GM18507 (cell line): ENCODE data around the gene HDAC5.
A peak's percentile ranks its signal among the peaks of the same experiment; 100 is the strongest.
"Not testable (repeated sequence)": the region's sequence is repeated elsewhere in the genome, so short reads cannot be mapped to it uniquely, and the experiment has no call there.

ENCODE experiments used
- DNase-seq: peaks from one replicate; pipeline ENCODE4 v3.0.0; 2011; ENCODE audit warnings: low read depth; ENCODE audit not compliant: insufficient read length; ENCODE audit errors: extremely low spot score
- FAIRE-seq: peaks from 2 replicates; lab custom pipeline; 2011; peaks lifted over from hg19 to GRCh38; lab: Jason Lieb, UNC

HDAC5 gene

DNA sequence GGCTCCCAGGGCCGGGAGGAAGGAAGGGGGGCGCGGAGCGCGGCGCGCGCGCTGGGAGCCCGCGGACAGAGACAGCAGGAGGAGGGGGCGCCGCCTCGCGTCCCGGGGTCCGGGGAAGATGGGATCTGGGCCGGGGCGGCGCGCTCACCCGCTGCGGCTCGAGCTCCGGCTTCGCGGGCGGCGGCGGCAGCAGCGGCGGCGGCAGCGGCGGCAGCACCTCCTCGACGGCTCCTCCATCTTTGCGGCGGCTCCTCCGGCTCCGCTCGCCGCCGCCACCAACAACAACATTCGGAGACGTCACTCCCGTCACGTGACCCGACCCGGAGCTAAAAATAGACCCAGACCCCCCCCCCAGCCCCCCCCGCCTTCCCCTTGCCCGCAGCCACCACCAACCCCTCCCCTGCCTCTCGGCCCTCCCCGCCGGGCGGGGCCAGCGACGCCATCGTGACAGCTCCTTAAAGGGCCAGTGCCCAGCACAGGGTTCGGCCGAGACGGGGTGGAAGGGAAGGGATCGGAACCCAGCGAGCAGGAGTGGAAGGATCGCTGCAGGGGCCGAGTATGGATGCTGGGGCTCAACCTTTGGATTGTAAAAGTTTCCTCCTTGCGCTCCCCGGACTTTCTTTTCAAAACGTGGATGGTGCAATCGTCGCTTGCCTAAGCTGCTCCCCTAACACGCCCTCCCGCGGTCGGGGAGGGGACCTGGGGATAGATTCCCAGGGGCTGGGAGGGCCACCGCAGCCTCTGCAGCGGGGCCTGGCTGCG, at the start of gene HDAC5:
TSS of gene HDAC5 (minus strand) at position 286 of the 762 bp plus-strand sequence. CDS start 6,126 bp downstream, outside the sequence.
- DNase-seq (peak; percentile 98), FAIRE-seq (peak; percentile 92)

DNA sequence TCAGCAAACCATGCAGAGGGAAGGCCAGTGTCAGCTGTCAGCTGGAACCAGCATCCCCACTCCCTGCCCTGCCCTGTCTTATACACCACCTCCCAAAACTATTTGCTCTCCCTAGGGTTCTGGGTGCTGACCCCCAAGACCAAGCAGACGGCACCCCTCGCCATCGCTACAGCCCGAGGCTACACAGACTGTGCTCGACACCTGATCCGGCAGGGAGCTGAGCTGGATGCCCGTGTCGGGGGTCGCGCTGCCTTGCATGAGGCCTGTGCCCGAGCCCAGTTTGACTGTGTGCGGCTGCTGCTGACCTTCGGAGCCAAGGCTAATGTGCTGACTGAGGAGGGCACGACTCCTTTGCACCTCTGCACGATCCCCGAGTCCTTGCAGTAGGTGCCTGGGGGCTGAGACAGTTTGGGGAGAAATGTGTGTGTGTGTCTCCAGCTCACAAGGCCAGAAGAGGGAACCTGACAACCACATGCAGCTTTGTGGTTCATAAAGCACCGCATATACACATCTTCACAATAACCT, 48.6 kb upstream of the HDAC5 start:
- FAIRE-seq (no peak), DNase-seq (no peak)

DNA sequence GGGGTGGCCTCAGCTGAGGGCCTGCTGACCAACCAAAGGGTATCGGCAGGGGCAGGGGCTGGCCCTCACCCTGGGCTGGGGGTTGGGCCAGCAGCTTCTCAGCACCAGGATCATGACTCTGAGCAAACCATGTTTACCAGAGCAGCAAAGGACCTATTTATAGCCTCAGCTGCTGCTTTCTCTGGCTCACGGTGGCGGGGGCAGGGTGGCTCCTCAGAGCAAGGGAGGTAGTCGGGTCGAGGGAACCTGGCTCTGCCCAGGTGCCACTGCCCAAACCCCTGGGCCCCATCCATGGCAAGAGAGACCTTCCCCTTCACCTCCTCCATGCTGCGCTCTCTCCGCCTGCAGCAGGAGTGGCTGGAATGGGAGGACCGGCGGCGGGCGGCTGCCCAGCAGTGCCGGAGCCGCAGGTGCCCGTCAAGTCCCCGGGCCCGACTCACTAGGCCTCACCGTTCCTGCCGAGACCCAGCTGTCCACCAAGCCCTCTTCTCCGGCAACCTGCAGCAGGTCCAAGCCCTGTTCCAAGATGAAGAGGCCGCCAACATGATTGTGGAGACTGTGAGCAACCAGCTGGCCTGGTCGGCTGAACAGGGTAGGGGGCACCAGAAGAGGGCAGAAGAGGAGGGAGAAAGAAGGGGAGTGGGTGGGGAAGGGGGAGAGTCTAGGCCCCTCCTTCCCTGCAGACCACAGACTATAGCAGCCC, 47.2 kb upstream of the HDAC5 start, which contains the start of gene ASB16:
TSS of gene ASB16 (plus strand) at position 206 of the 703 bp plus-strand sequence. CDS start at position 292, 86 bp downstream.
- no peak for FAIRE-seq
- no peak for DNase-seq

GRCh38 chr17:44170135-44170498, 46.7 kb upstream of the HDAC5 start:
- FAIRE-seq (no peak), DNase-seq (no peak)

GRCh38 chr17:44167181-44167861, 43.9 kb upstream of the HDAC5 start:
- FAIRE-seq (no peak), DNase-seq (no peak)

DNA sequence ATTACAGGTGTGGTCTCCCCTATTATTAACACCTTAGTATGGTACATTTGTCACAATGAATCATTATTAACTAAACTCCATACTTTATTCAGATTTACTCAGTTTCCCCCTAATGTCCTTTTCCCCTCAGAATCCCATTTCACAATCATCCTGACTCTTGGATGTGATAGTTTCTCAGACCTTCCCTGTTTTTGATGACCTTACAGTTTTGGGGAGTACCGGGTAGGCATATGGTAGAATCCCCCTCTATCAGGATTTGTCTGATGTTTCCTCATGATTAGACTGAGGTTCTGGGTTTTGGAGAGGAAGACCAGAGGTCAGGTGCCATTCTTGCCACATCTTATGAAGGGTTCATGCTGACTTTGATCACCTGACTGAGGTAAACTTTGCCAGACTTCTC, 41.0 kb upstream of the HDAC5 start:
- DNase-seq (no peak), FAIRE-seq (no peak)

- FAIRE-seq = no peak
- no peak for DNase-seq
Observed at GRCh38 chr17:44159519-44160210, 36.2 kb upstream of the HDAC5 start.

DNA sequence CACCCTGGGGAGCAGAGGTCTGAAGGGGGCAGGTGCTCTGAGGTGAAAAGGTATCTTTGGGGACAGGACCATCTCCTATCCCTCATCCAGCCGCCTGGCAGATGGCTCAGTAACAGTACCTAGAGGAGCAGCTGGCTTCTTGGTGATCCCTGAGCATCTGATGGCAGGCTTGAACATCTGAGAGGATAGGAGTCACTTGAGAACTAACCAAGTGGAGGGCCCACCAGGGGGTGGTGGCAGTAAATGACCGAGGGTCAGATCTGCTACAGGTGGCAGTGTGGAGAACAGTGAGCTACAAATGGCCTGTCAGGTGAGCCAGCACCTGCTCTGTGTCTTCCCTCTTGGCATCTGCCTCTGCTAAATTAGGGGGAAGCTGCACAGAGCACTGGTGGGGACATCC, 32.0 kb upstream of the HDAC5 start:
- FAIRE-seq (no peak), DNase-seq (no peak)

DNA sequence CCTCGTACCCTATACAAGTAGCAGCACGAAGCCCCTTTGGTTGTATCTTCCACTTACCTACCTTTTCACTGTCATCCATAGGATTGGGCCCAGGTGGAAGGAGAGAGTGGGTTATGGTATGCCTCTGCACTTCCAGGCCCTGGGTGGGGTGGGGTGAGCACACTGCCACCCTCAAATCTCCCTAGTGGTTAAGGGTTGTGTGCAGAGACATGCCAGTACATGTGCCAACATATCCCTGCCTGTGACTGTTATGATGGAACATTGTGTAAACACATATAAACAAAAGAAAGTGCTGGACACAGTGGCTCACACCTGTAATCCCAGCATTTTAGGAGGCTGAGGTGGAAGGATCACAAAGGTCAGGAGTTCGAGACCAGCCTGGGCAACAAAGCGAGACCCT, 29.4 kb upstream of the HDAC5 start:
- DNase-seq (no peak), FAIRE-seq (no peak)

DNA sequence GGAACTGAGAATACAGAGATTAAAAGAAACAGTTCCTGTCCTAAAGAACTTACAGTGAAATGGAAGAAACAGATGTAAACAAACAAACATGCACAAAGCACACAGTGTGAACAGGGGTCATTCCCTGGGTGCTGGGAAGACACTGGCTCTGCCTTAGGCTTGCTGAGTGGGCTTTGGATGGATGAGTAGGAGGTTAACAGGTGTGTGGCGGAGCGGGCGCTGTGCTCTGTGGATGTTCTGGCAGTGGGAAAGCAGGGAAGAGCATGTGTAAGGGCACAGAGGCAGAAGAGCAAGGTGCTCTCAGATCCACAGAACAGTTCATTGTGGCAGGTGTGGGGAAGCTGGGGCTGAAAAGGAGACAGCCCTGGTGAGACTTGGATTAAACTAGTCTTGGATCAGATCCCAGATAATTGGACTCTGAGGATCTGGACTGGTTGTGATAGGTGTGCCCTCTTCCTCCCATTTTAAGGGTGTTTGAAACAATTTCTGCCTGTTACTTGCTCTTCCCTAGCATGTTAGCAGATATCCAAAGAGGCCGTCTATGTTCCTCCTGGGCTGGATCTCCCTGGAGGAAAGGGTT, 26.4 kb upstream of the HDAC5 start:
- DNase-seq (no peak), FAIRE-seq (no peak)

- FAIRE-seq, DNase-seq: not testable (repeated sequence)
Observed at GRCh38 chr17:44149066-44149465, 25.6 kb upstream of the HDAC5 start.

- FAIRE-seq (no peak), DNase-seq (no peak)
Observed at GRCh38 chr17:44147812-44148211, 24.4 kb upstream of the HDAC5 start.

DNA sequence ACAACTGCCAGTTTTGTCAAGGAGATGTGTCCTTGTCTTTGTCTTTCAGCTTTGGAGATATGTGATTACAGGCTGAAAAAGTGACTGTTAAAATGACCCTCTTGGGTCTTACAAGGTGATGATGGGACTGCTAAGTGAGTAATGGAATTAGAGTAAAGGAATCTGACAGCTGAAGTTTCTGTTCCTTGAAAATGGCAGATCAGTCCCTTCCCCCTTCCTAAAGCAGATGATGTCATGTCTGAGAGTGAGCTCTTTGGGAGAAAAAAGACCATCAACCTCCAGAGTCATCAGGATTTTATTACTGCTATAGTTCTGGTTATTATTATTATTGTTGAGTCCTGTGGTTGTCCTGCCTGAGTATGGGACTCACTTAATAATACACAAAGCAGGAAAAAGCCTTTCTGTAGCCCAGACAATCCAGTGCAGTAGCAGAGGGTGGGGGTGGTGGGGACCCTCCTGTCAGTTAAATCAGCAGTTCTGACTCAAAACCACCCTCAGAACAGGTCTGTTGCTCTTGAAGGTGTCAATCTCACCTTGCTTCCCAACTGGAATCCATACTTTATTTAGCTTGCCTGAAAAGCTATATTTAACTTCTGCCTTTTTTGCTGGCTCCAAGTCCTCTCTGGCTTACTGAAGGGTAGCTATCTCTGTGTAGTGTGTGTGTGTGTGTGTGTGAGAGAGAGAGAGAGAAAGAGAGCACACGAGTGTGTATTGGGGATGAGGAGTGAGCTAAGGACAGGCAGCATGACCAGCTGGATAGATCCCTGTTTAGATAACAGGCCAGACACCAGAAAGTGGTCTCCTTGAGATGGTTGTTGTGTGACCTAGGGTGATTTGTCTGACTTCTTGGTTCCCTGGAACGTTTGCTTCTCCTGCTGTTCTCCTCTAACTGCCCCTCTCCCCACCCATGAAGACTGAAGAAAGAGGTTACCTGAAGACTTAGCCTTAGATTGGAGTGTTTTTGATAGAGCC, 23.2 kb upstream of the HDAC5 start:
- DNase-seq = no peak
- FAIRE-seq = no peak

DNA sequence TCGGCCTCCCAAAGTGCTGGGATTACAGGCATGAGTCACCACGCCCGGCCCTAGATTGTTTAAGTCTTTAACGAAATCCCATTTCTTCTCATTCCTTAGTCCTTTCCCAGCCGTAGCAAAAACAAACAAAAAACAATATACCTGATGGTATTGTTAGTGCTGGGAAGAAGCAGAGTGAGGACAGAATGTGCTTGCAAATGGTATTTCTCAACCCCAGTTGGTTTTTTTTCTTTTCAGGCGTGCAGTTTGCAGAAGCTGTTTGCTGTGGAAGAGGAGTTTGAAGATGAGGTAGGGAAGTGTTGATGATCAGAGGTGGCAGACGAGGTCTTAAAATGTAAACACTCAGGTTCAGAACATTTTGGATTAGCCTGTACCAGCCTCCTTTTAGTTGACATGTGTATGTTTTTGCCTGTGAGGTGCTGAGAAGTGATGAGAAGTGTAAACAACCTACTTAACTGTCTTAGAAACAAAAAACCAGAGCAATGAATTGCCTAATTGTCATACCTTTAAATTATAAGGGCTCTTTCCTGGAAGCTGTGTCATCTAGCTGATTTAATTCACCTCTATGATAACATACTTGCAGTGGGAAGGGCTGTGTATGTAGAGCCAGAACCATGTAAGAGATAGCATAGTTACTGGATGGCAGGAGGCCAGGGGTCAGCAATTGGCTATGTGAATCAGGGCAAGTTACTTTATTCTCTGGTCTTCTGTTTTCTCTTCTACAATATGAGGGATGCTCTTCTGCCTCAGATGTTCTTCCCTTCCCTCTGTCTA, 21.7 kb upstream of the HDAC5 start:
- DNase-seq = no peak
- FAIRE-seq = no peak

DNA sequence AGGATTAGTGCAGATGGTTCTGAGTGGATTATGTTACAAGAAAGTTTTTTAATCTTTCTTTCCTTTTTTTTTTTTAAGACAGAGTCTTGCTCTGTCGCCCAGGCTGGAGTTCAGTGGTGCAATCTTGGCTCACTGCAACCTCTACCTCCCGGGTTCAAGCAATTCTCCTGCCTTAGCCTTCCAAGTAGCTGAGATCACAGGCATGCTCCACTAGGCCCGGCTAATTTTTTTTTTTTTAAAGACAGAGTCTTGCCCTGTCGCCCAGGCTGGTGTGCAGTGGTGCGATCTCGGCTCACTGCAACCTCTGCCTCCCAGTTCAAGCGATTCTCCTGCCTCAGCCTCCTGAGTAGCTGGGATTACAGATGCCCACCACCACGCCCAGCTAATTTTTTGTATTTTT, 20.5 kb upstream of the HDAC5 start:
- FAIRE-seq, DNase-seq: not testable (repeated sequence)

DNA sequence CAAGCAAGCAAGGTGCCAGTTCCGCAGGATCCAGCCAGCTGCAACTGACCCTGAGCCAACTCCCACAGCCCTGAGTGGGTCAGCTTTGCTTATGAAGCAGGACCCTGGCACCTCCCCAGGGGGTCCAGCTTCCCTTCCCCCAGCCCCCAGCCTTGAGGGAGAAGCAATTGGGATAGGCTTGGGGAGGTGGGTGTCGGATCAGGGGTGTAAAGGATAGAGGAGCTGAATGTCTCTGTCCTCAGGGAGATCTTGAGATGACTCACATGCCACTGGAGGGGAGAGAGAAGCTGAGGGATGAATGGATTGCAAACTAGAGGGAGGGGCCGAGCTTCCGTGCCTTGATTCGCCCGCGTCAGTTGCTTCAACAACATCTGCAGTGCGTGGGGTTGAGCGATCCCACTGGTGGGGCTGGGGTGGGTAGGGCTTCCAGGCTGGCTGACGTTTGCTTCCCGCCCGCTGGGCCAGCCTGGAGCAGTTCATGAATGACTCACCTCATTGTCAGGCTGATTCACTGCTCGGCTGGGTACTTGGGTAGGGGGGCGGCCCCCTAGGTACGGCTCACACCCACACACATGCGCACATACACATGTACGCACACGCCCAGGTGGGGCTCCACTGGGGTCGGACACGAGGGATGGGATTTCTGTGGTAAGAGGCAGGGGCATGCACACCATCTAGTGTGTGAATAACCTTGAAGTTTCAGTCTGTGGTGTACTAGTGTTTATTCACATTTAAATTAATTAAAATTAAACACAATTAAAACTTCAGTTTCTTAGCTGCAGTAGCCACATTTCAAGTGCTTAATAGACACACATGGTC, 14.7 kb upstream of the HDAC5 start:
- DNase-seq (no peak), FAIRE-seq (no peak)
